Suppressor macrophage (primary cell): Measurements from ENCODE around the gene DLG2.
"Not testable (repeated sequence)": the region's sequence is repeated elsewhere in the genome, so short reads cannot be mapped to it uniquely, and the experiment has no call there.

Experiments
- DNase-seq, 4 experiments: peaks; one replicate each; pipeline ENCODE4 v3.0.0-alpha.2; 2020 to 2022

DLG2 gene

DNA sequence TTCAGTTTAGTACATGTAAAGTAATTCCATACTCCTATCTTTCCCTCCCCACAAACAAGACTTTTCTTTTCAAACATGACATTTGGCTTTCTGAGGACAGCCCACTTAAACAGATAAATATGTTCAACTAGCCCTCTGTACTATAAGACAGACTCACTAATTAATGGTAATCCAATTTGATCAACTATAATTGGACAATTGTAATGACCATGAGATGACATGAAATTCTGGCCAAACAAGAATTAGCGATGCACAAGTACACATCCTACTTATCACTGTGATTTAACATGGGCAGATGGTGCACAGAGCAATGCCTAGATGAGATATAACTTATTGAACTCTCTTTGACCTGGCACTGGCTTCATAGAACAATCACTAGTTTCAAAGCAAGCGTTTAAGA is 1307.3 kb downstream of the DLG2 start:
- DNase-seq, result no peak

DNA sequence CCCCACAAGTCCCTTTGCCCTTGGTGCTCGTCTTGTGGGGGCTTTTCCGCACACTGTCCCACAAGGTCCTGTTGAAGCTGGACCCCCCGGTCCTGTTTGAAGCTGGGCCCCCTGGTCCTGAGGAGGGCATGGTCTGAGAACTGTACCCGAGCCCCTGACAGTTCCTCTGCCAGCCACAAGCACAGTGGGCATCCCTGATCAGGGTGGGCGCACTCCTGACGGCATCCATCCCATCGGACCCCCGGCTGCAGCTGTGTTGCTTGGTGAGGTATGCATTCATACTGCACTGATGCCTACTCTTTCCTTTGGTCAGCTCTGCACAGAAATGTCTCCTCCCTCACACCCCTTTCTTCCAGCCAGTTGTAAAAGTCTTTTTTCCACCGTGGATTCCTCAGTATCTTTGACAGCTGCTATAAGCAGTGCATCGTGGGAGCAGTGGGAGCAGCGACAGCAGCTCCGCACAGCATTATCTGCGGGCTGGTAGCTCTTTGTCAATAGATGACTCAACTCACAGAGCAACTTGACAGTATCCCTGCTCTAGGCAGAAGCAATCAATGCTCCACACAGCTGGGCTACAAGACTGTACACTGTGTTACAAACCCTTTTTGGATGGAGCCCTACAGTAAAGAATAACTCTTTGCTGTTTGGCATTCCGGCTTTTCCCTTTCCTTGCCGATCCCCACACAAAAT is 1310.1 kb downstream of the DLG2 start:
- DNase-seq, result no peak

DNA sequence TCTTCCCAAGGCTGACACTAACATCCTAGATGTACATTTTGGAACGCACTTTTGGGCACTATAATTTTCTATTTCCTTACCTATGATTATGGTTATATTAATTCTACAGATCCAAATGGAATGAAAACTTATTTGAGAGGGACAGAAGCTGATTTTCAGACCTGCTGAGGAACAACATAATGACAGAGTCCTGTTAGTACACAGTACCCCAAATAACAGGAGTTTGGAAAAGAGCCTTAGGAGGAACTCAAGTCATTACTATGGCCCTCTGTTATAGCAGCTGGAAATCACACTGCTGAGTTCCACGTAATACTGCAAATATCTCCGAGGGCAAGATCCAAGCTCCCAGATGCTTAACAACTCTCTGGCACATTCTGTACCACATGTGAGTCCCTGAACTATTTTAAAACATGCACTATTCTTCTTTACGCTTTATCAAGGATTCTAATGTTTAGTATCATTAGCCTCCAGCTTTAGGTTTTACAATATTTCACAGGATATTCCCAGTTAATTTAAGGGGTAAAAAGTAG is 1313.2 kb downstream of the DLG2 start:
- no peak for DNase-seq

DNA sequence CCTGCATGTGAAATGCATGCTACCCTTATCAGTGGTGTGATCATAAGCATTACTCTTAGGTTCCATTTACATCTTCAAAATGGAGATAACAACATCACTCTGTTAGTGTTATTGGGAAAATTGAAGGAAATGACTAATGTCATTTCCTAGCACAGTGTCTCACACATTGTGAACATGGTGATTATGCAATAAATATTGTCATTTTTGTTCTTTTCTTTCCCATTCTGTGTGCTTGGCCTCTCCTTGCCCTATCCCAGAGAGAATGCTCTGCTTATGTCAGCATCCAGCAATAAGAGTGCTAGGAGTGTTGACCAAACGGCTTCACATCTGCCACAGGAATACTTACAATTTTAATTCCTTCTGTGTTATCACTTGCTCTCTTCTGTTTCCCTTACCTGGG is 1316.9 kb downstream of the DLG2 start:
- DNase-seq, result no peak

DNA sequence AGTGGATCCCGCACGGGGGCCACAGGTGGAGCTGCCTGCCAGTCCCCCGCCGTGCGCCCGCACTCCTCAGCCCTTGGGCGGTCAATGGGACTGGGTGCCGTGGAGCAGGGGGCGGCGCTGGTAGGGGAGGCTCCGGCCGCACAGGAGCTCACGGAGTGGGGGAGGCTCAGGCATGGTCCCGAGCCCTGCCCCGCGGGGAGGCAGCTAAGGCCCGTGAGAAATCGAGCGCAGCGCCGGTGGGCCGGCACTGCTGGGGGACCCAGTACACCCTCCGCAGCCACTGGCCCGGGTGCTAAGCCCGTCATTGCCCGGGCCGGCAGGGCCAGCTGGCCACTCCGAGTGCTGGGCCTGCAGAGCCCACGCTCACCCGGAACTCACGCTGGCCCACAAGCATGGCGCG is 1318.7 kb downstream of the DLG2 start:
- not testable (repeated sequence) for DNase-seq

DNA sequence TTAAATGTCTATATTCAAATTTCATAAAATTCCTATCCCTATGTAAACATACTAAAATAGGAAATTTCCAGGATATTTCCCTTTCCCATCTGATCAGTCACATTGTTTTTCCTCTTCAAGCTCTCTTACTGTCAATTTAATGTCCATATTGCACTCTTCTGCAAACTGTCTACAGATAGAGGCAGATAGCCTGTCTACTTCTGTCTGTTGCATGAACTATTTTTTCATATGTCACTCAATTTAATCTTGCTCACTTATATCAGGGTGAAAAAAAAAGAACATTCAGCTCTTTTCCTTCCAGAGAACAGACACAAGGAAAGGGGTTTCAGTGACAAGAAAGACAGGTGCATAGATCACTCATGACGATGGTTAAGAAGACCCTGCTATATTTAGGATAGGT is 1327.1 kb downstream of the DLG2 start:
- no peak for DNase-seq

DNA sequence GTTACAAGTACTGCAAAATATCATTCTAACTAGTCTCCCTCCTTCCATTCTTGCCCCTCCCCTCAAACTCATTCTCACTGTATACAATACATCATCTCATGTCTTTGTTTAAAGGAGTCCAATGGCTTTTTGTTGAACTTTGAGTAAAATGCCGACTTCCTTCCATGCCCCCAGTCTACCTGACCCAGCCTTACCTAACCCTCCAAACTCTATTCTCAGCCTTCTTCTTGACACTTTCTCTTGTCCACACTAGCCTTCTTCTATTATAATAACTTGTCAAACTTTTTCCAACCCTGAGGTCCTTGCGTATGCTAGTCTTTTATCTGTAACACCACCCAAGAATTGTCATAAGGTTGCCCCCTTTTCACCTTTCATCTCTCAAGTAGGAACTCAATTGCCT is 1329.6 kb downstream of the DLG2 start:
- DNase-seq, result no peak

DNA sequence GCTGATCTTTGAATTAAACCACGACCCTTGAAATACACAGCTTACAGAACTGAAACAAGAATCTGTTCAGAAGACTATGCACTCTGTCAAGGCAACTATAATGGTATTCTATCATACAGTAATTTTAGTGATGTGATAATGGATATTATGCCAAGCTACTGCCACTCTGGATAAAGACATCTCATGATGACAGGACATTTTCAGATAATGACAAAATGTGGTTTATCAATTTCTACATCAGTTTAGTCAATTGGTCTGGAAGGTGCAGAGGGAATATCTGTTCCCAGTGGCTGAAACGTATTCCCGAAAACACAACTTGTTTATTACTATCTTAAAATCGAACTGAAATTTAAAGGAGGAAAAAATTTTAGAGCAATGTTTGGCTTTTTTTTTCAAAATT is 1331.3 kb downstream of the DLG2 start:
- DNase-seq, result no peak

DNA sequence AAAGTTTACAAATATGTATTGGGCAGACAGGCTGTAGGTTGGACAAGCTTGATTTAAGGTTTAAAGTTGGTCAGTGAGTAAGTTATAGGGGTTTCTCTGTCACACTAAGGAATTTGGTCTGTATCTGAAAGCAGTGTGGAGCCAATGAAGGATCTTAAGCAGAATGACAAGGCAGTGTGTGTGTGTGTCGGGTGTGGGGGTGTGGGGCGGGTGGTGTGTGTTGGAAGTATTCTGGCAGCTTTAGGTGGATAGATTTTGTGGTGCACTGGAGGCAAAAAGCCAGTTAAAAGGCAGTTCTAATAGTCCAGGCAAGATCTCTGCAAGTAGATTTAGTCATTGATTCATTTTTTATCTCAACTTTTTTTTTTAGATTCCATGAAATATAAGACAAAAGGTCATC is 1334.2 kb downstream of the DLG2 start:
- DNase-seq, result no peak

DNA sequence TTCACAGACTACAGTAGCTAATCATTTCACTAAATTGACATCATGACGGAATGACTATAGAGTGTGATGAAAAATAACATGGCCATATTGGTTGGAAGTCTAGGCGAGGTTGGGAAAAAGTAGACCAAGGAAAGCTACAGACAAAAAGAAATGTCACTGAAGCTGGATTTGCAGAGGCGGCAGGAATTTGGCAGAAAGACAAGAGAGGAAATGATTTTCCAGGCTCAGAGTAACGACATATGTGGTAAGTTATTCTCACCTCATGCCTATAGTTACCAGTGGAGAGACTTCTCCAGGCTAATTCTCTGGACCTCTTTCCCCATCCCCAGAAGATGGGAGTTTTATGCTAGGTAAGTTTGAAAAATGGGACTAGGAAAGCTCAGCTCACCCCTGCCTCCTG is 1335.1 kb downstream of the DLG2 start:
- DNase-seq, result no peak

DNA sequence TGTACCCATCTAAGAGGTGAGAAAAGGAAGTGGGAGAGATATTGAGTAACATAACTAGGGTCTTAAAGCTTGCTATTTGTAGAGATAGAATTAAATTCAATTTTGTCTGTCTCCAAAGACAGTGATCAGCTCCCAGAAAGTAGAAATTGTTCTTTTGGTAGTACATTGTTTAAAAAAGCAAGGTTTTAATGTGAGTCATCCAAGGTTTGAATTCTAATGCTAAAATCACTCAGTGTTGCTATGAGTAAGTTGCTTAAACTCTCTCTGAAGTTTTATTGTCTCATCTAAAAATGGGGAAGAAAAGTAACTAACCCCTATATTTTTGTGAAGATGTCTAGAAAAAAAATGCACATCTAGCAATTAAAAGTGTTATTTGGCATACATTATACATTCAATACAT is 1336.5 kb downstream of the DLG2 start:
- DNase-seq, result no peak

DNA sequence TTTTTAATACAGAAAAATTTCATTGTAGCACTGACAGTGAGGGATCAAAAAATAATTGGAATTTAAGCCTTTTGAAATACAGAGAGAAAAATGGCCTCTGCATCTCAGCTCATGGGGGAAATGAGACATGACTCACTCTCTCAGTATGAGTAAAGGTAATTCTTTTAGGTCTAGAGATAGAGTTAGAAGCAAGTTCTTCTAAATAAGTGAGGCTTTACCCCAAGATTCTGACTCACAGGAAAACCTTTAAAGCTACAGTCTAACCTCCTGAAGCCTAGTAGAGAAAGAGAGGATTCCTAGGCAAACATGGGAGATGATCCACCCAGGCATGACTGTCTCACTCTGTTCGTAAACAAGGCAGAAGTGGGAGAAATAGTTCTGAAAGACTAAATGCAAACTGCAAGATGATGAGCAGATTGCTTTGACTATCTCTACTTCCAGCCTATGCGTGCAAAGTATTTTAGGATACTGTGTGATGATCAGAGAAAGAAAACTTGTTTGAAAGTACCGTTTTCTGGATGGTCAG is 1337.7 kb downstream of the DLG2 start:
- no peak for DNase-seq

DNA sequence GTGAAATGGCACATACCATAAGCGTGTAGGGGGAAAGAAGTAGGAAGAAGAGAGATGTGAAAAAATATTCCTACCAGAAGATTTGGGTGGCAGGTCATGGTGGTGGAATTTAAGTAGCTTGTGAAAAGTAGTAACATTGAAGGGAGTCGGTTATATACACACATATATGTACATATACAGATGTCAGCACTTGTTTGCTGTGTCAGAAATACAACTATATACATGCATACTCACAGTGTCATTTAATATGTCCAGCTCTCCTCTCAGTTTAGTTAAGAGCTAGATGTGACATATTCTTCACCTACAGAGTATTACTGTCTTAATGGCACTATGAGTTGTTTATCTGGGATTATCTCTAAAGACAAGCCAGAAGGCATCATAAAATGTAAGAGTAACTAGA is 1353.6 kb downstream of the DLG2 start:
- no peak for DNase-seq

DNA sequence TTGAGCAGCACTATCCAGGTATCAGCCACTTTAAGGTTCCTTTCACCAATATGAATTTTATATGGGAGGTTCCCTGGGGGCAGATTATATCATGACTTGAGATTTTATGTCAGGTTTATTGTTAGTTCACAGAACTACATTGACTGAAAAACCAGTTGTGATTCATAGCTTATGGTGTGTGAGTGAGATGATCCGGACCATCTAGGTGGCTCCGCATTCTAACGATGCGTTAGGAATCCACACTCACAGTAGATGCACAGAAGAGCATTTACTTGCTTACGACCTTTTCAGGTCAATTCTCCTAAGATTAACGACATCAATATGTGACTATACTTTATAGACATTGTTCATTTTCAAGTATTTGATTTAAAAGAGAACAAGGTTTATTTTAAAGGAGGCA is 1356.7 kb downstream of the DLG2 start:
- no peak for DNase-seq

DNA sequence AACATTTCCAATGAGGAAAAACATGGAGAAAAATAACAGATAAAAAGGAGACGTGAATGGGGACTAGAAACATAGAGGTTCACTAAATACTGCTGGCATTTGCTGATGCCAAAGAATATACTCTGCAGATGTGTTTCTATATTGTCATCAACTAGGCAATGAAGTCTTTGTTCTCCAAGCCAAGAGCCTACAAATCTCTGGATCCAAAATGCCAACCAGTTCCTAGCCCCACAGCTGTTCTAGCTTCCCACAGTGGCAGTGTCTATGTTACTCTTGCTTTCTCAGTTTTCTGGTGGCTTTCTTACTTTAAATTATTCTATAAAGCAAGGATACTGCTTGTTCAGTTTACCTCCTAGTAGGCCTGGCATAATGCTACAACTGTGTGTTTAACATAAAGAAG is 1363.1 kb downstream of the DLG2 start:
- no peak for DNase-seq

DNA sequence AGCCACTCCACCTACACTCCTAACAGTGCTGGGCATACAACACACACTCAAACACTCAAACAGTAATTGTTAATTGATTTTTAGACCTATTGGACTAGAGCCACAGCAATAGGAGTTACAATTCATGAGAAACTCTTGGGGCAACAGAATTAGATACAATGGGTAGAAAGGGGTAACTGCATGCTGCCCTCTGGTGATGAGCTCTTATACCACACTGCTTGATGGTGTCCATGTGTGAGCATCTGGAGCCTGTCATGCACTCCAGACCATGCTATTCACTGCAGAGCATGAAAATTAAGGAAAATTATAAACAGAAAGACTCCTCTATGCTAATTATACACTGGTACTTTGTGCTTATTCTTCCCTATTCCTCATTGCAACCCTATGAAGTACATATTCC is 1365.4 kb downstream of the DLG2 start:
- no peak for DNase-seq

DNA sequence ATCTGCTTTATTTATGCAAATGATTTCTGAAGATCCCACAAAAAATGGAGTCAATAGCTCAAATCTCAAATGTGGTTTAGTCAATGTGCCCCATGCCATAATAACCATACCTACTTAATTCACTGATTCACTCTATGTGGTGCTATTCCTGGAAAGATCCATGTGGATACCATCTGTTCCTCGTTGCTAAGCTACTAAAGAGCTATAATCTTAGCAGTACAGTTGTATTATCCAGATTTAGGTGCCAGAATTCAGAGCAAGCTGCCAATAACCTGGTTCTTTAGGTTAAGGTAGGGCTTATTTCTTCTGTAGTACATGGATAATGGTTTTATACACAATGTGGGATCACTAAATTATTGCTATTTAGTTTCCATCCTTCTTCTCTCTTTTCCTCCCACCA is 1366.3 kb downstream of the DLG2 start:
- DNase-seq, result no peak

DNA sequence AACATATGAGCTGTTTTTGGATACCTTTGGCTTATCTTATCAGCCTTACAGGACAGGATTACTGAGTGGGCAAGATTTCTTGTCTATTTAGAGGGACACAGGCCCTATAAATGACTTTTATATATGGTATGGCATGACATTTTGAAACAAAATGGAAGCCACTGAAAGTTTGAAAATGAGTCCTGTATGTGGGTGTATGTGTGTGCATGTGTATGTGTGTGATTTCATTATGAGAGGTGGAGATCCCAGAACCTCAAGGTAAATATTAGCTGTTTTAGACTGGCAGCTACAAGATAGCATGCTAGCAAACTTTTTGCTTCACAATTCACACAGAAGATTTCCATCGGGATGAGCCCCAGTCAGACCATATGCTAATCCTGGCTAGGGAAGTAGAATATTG is 1370.5 kb downstream of the DLG2 start:
- DNase-seq, result no peak

DNA sequence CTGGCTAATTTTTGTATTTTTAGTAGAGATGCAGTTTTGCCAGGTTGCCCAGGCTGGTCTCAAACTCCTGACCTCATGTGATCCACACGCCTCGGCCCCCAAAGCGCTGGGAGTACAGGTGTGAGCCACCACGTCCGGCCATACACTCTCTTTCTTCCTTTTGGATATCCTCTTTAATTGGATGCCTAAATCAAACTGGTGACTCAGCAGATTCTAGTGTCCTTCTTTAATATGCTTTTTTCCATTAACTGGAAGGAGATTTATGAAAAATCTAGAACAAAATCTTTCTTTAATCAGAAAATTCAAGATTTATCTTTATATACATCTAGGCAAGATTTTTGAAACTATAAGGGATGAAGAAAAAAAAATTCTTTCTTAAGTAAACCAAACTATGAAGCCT is 1371.7 kb downstream of the DLG2 start:
- DNase-seq, result no peak

DNA sequence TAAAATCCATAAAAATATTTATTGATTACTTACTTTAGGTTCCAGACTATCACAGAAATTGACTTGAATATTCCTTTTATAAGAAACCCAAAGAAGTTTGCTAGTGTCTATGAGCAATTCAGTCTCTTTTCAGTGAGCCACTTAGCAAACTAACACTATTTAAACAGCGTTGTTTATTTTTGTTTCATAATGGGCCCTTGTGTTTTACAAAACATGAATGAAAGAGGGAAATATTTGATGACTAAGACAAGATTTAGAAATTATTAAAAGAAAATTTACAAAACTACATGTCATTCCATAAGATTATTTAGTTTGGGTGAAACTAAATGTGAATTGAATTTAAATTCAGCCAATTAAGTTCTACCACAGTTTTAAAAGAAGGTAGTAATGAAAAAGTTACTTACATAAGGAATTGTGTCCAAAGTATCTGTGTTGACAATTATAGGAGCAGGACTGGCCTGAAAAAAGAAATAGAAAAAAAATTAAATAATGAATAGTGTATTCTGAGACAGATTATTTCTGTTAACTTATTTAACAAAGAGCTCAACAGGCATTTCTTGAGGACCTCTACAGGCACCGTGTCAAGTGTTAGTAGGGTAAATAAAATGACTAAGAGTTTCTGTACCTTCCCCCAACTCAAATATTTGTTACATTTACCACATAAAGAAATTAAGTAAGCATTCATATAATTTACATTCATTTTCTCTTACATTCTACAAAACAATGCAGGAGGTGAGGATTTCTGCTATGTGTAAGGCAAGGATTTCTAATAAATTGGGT is 1376.1 kb downstream of the DLG2 start:
- DNase-seq, result no peak

DNA sequence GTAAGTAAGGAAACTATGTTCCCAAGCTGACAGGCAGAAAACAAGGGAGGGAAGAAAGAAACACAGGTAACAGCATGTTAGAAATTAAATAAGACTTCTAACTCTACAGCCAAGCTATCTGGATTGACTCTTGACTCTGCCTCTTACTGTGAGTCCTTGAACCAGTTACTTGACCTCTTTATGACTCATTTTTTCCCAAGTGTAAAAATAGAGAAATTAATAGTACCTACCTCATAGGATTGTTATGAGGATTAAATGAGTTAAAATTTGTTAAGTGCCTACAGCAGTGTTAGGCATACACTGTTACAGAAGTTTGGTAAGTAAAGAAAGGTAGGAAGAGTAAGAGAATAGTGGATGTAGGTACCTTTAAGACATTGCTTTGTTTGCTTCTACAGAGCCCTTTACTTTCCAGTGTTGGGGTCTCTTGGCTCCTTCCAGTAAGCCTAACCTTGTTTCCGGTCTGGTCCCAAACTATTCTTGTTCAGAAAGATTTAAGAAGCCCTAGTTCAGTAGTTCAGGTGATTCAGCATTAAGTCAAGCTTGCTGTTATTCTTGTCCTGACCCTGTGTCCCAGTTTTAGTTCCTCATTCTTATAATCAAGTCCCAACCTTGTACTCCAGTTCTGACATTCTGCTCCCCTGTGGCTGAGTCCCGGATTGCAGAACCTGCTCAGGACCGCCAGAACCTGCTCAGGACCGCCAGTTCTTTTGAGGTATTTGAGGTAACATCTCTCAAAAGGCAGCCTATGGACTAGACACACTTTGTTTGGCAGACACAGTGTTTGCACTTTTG is 1377.6 kb downstream of the DLG2 start:
- DNase-seq, result no peak

DNA sequence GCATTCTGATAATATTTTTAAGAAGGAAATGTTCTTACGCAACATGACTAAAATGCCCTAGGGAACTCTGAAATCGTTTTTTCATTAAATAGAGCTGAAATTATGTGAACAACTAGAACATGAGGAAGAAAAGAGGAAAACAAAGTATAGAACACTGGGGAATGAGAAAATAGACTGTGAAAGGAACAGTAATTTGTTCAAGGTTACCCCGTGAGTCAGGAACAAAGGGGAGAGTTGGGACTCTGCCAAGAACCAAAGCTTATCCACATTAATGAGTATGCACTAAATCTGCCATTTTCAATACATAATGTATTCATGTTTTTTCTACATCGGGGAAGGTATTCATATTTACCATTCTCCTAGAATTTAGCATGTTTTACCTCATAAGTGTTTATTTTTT is 1379.2 kb downstream of the DLG2 start:
- DNase-seq, result no peak

DNA sequence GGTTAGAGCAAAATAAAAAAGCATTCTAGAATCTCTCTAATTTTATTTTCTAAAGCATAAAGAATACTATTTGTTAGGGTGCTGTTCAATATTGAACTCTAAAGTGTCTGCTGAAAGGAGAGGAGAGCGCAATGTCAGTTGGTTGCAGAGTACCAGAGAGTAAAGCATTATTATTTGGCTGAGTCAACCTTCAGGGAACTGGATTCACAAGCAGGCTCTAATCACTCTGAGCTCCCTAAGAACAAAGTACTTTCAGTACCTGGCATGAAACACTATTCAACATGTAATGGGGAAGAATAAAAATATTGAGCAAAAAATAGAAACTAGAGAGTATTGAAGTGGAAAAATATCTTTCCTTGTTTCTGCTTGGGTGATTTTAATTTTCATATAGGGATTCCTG is 1380.0 kb downstream of the DLG2 start:
- DNase-seq, result no peak
